Astrocyte of the spinal cord (primary cell): ENCODE results near the gene RNF5.

Source experiments
- DNase-seq: peaks from one replicate; pipeline ENCODE4 v3.0.0; 2011; ENCODE audit warnings: low read depth, low spot score
- H3K4me3 ChIP-seq: 2 replicates; pipeline ENCODE4 v1.5.1; 2011; ENCODE audit warnings: low read depth, mild to moderate bottlenecking, low read length, moderate library complexity
- in situ Hi-C: cut with HindIII; loops from 2 replicates; pipeline ENCODE4 v1.10.0; 2017; ENCODE audit warnings: low sequenced_read_pairs
- TF ChIP-seq, protein P1 (sequence below): IDR thresholded peaks from 2 replicates; pipeline ENCODE4 v1.5.1; 2012; ENCODE audit warnings: low read depth, mild to moderate bottlenecking, low read length, inconsistent platforms

The RNF5 gene

GRCh38 chr6:32176476-32177182 lies 1.6 kb upstream of the RNF5 start:
- H3K4me3 ChIP-seq = peak overlapping the region; percentile 98
- in situ Hi-C loops = no loop called here
- TF ChIP-seq, protein P1, sequence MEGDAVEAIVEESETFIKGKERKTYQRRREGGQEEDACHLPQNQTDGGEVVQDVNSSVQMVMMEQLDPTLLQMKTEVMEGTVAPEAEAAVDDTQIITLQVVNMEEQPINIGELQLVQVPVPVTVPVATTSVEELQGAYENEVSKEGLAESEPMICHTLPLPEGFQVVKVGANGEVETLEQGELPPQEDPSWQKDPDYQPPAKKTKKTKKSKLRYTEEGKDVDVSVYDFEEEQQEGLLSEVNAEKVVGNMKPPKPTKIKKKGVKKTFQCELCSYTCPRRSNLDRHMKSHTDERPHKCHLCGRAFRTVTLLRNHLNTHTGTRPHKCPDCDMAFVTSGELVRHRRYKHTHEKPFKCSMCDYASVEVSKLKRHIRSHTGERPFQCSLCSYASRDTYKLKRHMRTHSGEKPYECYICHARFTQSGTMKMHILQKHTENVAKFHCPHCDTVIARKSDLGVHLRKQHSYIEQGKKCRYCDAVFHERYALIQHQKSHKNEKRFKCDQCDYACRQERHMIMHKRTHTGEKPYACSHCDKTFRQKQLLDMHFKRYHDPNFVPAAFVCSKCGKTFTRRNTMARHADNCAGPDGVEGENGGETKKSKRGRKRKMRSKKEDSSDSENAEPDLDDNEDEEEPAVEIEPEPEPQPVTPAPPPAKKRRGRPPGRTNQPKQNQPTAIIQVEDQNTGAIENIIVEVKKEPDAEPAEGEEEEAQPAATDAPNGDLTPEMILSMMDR = no peak
- DNase-seq = no peak

DNA sequence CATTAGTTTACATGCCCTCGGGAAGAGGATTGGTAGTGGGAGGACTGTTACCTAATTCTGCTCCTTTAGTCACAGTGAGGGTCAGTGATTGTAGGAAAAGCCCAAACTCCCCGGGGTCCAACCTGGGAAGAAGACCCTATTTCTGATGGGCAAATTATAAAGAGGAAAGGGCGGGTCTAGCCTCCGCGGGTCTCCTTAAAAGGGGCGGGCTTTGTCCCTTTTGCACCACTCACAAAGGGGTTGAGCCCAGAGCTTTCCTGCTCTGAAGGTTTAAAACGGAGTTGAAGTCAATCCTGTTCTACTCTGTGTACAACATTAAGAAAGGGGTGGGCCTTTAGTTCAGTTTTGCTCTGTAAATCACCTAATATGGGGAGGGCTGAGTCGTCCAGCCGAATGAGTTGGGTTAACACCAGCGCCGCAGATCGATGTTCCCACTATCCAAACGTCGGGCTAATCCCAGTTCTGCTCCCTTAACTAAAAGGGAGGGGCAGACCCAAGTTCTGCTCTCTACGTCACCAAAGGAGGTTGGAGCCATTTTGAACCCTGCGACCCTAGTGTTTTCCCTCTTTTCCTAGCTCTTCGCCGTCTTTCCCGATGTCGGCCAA lies 920 bp upstream of the RNF5 start:
- no peak for DNase-seq
- TF ChIP-seq, protein P1 = no peak
- peak overlapping the region; percentile 98 for H3K4me3 ChIP-seq
- in situ Hi-C loops = no loop called here

GRCh38 chr6:32178547-32179440 lies 589 bp downstream of the RNF5 start:
- peak overlapping the region; percentile 98 for H3K4me3 ChIP-seq
- DNase-seq = no peak
- TF ChIP-seq, protein P1 = no peak
- in situ Hi-C loops = no loop called here

- TF ChIP-seq, protein P1 = no peak
- in situ Hi-C loops = no loop called here
- no peak overlapping the region for H3K4me3 ChIP-seq
- no peak for DNase-seq
These were observed 1.7 kb downstream of the RNF5 start for GRCh38 chr6:32179766-32180405.

- in situ Hi-C loops = no loop called here
- TF ChIP-seq, protein P1 = no peak
- DNase-seq = no peak
- H3K4me3 ChIP-seq = no peak overlapping the region
These were observed 3.0 kb downstream of the RNF5 start for GRCh38 chr6:32181148-32181702.
